Nephron (organoid): ENCODE results near the gene ITIH2.

Experiments used
- H3K27ac Mint-ChIP-seq, 3 experiments: 2 replicates each; pipeline ENCODE4 v1.8.0; 2020; ENCODE audit warnings: mixed read lengths in 3 of 3, mild to moderate bottlenecking in 2 of 3, moderate library complexity in 1 of 3
- H3K27me3 Mint-ChIP-seq: 2 replicates; pipeline ENCODE4 v1.8.0; 2021; ENCODE audit warnings: low read depth, mild to moderate bottlenecking, moderate library complexity, mixed read lengths
- H3K36me3 Mint-ChIP-seq: 2 replicates; pipeline ENCODE4 v1.8.0; 2020; ENCODE audit warnings: low read depth, mixed read lengths
- H3K4me1 Mint-ChIP-seq: 2 replicates; pipeline ENCODE4 v1.8.0; 2020; ENCODE audit warnings: mixed read lengths
- H3K4me3 Mint-ChIP-seq, 3 experiments: 2 replicates each; pipeline ENCODE4 v1.8.0; 2020; ENCODE audit warnings: mild to moderate bottlenecking in 3 of 3, mixed read lengths in 3 of 3, moderate library complexity in 2 of 3
- H3K9me3 Mint-ChIP-seq: 2 replicates; pipeline ENCODE4 v1.8.0; 2020; ENCODE audit warnings: mixed read lengths
- CTCF ChIP-seq, 3 experiments: fragments of 200-600 bp; sonication (generic); IDR thresholded peaks; one replicate each; pipeline ENCODE4 v1.5.0; 2021; ENCODE audit warnings: antibody characterized with exemption in 3 of 3; ENCODE audit not compliant: unreplicated experiment in 3 of 3

ITIH2 gene

DNA sequence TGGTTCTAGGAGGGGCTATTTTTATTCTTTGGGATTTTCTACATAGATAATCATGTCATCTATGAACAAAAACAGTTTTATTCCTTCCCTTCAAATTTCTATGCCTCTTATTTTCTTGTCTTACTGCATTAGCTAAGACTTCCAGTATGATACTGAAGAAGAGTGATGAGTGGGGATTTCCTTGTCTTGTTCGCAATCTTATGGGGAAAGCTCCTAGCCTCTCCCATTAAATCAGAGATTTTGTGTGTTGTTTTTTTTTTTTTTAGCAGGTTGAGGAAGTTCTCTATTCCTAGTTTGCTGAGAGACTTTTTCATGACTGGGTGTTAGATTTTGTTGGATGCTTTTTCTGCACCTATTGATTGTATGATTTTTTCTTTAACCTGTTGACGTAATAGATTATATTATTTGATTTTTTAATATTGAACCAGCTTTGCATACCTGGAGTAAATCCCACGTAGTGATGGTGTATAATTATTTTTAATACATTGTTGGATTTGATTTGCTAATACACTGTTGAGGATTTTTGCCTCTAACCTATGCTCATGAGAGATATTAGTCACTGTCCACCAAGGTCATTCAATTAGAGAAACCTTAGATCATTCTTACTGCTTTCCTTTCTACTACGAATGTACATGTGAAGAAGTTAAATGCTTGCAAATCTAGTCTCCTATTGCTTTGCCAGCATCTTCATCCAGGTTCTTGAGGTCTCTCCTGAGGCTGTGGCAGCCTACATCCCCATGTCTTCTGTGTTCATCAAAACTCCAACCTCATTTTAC is 91.3 kb downstream of the ITIH2 start:
- Mint-ChIP-seq H3K4me1 (peaks cover 32% of the 10 kb centered on the region), H3K36me3 (peaks cover 59% of the 10 kb centered on the region), H3K4me3 (no peak overlapping the region), H3K9me3 (no peaks in the 10 kb centered on the region), H3K27ac (no peak overlapping the region), H3K27me3 (no peaks in the 10 kb centered on the region)
- TF ChIP-seq CTCF (IDR thresholded peaks at IDR 0.05; ENCODE audit: unreplicated experiment in 3 of 3), result no peak

- no peaks in the 10 kb centered on the region for H3K9me3 Mint-ChIP-seq
- TF ChIP-seq CTCF (IDR thresholded peaks at IDR 0.05; ENCODE audit: unreplicated experiment in 3 of 3), result no peak
- H3K4me1 Mint-ChIP-seq, result peaks cover 24% of the 10 kb centered on the region
- no peaks in the 10 kb centered on the region for H3K27me3 Mint-ChIP-seq
- H3K36me3 Mint-ChIP-seq, result peaks cover 63% of the 10 kb centered on the region
- H3K27ac Mint-ChIP-seq, result no peak overlapping the region
- H3K4me3 Mint-ChIP-seq, result no peak overlapping the region
Observed at GRCh38 chr10:7795605-7796004, 92.5 kb downstream of the ITIH2 start.

- Mint-ChIP-seq H3K9me3 (no peaks in the 10 kb centered on the region), H3K4me3 (no peak overlapping the region), H3K36me3 (peaks cover 64% of the 10 kb centered on the region), H3K27me3 (no peaks in the 10 kb centered on the region), H3K4me1 (peaks cover 17% of the 10 kb centered on the region), H3K27ac (no peak overlapping the region)
- TF ChIP-seq CTCF (IDR thresholded peaks at IDR 0.05; ENCODE audit: unreplicated experiment in 3 of 3), result no peak
Observed at GRCh38 chr10:7797582-7797981, 94.5 kb downstream of the ITIH2 start.
